Measurements from ENCODE around the gene SUPT4H1.

GRCh38 chr17:58325976-58326468 lies 26.0 kb downstream of the SUPT4H1 start:
- no peak for TF ChIP-seq RHOXF2B (CRISPR knock-in tag; conservative IDR thresholded peaks at IDR 0.05)
- no peak for TF ChIP-seq CREB3 (tag; conservative IDR thresholded peaks at IDR 0.05; ENCODE audit: low read depth)
- no peak for TF ChIP-seq ZNF121 (CRISPR knock-in tag; conservative IDR thresholded peaks at IDR 0.05)
- no peak for TF ChIP-seq ZNF639 (CRISPR knock-in tag; conservative IDR thresholded peaks at IDR 0.05 in 1 of 2, IDR thresholded peaks at IDR 0.05 in 1 of 2)
- no peak for TF ChIP-seq CBX2 (IDR thresholded peaks at IDR 0.05; ENCODE audit: insufficient read depth, low read length, poor library complexity, severe bottlenecking)
- no peak for TF ChIP-seq NFRKB (IDR thresholded peaks at IDR 0.05; ENCODE audit: low read depth)
- TF ChIP-seq SIRT6 (IDR thresholded peaks at IDR 0.05; ENCODE audit: low read depth, low read length), result no peak
- no peak for TF ChIP-seq STAG1 (CRISPR knock-in tag; IDR thresholded peaks at IDR 0.05; ENCODE audit: borderline replicate concordance)
- no peak for TF ChIP-seq NR0B1 (IDR thresholded peaks at IDR 0.05; ENCODE audit: partially characterized antibody)
- TF ChIP-seq TCF7L2 (IDR thresholded peaks at IDR 0.05; ENCODE audit: low read depth, low read length), result no peak
- peak; percentile 24 to 34 (median 26); a peak in 3 of 6 replicates for TF ChIP-seq CTCF (IDR thresholded peaks at IDR 0.05 in 2 of 3, conservative IDR thresholded peaks at IDR 0.05 in 1 of 3; ENCODE audit: insufficient read depth in 2 of 3, low read depth in 1 of 3, low read length in 3 of 3)
- TF ChIP-seq RBM22 (IDR thresholded peaks at IDR 0.05; ENCODE audit: low read depth, low read length, poor library complexity, severe bottlenecking), result no peak
- no peak for TF ChIP-seq SETDB1 (IDR thresholded peaks at IDR 0.05; ENCODE audit: low read length)
